ENCODE results near the gene ACTN1.

The ACTN1 gene

DNA sequence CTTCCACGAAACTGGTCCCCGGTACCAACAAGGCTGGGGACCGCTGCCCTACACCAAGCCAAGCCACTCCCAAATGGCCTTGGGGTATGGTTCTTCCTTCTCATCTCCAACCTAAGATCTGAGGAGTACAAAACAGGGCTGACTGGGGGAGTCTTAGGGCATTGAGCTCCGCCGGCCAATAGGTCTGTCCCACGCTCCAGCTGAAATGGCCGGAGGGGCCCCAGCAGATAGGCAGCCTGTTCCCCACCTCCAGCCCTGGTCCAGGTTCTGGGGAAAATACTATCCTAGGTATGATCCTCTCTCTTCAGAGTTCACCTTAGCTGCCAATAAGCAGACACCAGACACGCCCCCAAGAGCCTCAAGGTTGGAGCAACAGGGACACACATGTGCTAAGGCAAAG lies 90.2 kb downstream of the ACTN1 start:
- no peak for DNase-seq (ENCODE audit: low read depth)

- DNase-seq (ENCODE audit: low read depth) = no peak
Observed at GRCh38 chr14:68888025-68888850, 90.9 kb downstream of the ACTN1 start.

DNA sequence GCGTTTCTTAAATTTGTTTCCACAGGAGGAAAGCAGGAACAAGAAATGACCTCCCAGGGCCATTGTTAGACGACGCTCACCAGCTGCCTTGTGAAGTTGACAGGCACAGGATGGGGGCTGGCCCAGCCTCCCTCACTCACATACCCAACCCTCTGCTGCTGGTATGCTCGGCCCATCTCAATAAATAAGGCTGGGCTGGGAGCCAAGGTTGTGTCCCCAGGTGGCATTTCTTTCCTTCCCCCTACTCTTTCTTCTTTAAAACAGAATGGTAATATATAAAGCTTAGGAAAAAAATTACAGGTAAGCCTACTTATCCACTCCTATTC lies 93.0 kb downstream of the ACTN1 start:
- no peak for DNase-seq (ENCODE audit: low read depth)

GRCh38 chr14:68885226-68886108 lies 93.6 kb downstream of the ACTN1 start:
- no peak for DNase-seq (ENCODE audit: low read depth)

- no peak for DNase-seq (ENCODE audit: low read depth)
Observed at GRCh38 chr14:68884031-68885030, 94.8 kb downstream of the ACTN1 start.

DNA sequence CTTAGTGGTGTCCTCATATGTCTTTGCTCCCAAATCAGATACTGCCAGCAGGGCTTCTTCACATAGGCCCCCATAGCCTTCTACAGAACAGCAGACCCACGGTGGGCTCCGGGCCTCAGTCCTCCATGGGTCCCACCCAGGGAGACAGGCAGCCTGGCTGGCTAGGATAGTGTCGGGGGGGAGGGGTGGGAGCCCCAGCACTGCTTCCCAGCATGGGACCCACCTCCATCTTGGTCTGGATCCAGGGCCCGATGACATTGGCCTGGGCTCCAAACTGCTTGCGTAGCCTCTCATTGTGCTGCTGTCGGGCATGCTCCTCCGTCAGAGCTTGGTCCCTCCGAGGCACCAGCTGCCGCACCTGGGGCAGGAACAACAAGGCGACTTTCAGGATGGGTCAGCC lies 96.9 kb downstream of the ACTN1 start:
- no peak for DNase-seq (ENCODE audit: low read depth)

DNA sequence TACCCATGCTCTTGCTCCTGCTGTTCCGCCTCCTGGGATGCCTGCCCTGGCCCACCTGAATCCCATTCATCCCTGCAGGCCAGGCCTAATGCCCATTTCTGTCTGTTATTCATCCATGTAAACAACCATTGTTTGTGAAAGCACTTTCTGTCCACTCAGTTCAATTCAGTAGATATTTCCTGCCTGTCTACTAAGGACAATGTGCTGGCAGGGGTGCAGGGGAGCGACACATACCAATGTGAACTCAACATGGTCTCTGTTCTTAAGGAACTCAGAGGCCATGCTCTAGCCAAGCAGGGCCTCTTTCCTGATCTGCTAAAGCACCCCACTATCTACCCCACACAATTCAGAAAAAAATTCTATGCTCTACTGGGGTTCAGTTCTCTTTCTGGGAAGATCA lies 97.7 kb downstream of the ACTN1 start:
- DNase-seq (ENCODE audit: low read depth) = no peak

DNA sequence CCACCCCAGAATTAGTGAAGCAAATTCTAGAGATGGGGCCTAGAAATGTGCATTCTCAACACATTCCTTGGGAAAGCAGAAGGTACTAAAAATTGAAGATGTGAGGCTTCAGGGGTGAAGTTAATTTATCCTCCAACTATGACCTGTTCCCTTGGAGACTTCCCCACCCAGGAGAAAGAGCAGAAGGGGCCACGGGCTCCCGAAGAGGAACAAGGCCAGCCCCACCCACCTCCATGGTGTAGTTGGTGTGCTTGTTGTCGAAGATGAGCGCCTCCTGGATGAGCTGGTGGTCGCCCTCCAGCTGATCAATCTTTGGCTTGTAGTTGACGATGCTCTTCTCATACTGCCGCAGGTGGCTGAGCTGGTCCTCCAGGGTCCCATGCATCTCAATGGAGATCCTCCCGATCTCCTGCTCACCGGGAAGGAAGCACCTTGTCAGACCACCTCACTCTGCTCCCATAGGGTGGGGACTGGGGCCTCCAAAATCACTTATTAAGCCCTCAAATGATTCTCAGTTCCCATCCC lies 98.5 kb downstream of the ACTN1 start:
- no peak for DNase-seq (ENCODE audit: low read depth)

- no peak for DNase-seq (ENCODE audit: low read depth)
Observed at GRCh38 chr14:68879841-68880575, 99.1 kb downstream of the ACTN1 start.

GRCh38 chr14:68879321-68879781 lies 99.8 kb downstream of the ACTN1 start:
- DNase-seq (ENCODE audit: low read depth) = no peak

GRCh38 chr14:68878908-68879307 lies 100.2 kb downstream of the ACTN1 start:
- DNase-seq (ENCODE audit: low read depth) = no peak

DNA sequence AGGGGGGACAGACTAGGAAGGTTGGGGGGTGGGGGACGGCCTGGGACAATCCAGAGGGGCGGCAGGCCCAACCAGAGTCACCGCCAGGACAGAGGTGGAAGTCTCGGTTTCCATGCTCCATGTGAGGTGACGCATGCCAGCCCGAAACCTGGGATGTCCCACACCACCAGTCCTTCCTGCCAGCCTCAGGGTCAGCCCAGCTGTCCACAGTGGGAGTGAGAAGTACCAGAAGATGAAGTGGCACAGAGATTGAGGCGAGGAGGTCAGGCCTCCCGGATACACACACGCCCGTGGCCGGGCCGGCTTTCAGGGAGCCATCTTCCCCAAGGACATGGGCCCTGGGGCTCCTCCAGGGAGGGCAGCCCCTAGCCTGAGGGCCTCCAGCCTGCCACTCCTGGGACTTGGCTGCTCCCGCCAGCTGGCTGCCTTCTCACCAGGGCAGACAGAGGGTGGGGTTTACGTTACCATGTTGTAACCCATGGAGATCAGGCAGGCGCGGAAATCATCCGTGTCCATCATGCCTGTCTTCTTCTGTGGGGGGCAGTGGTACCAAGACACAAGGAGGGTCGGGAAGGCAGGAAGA lies 101.0 kb downstream of the ACTN1 start:
- no peak for DNase-seq (ENCODE audit: low read depth)

- no peak for DNase-seq (ENCODE audit: low read depth)
Observed at GRCh38 chr14:68876976-68877375, 102.1 kb downstream of the ACTN1 start.

GRCh38 chr14:68874746-68875155 lies 104.4 kb downstream of the ACTN1 start:
- no peak for DNase-seq (ENCODE audit: low read depth)

GRCh38 chr14:68873376-68873775 lies 105.7 kb downstream of the ACTN1 start:
- DNase-seq (ENCODE audit: low read depth) = no peak

- no peak for DNase-seq (ENCODE audit: low read depth)
Observed at GRCh38 chr14:68871392-68871791, 107.7 kb downstream of the ACTN1 start.

- DNase-seq (ENCODE audit: low read depth) = no peak
Observed at GRCh38 chr14:68866991-68867533, 112.0 kb downstream of the ACTN1 start.

DNA sequence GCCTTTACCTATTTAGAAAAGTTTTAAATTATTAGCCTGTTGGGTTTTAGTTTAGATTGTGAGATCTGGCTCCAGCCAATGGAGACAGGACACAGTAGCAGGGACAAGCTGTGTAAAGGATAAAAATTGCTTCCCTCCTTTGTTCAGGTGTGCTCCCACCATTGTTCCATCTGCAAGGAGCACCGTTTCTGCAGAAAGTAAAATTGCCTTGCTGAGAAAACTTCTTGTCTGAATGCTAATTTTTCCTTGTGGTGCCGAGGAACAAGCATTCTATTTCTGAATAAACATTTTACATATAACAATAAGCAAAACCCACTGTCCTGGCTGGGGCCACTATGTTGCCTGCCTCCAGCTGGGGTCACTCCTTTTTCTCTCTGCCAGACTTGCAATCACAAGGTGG lies 113.6 kb downstream of the ACTN1 start:
- DNase-seq (ENCODE audit: low read depth) = no peak

DNA sequence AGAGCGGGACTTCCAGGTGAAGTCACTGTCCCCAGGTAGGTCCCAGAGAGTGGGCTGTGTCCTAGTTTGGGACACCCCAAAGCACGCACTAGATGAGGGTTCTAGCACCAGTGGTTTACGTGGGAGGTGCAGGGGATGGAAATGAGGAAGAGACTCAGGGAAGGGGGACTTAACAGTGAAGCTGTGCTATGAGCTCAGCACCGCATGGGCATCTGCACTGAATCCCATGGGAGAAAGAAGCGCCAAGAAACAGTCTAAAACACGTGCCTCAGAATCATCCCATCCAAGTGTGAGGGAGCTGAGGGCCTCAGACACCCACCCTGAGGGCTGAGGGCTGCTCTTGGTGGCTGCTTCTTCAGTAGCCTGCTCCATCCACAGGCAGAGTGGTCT lies 114.7 kb downstream of the ACTN1 start:
- DNase-seq (ENCODE audit: low read depth) = no peak

GRCh38 chr14:68863610-68864360 lies 115.3 kb downstream of the ACTN1 start:
- no peak for DNase-seq (ENCODE audit: low read depth)
